C4-2B (cell line): ENCODE data around the gene EHBP1.

ENCODE experiments used
- ZFX ChIP-seq: fragments of 450-650 bp; IDR thresholded peaks from 2 replicates; pipeline ENCODE4 v1.6.1; 2017
- TF ChIP-seq, protein P1 (sequence below): fragments of 450-650 bp; conservative IDR thresholded peaks from 2 replicates; pipeline ENCODE4 v1.5.1; 2017; ENCODE audit warnings: mild to moderate bottlenecking

DNA sequence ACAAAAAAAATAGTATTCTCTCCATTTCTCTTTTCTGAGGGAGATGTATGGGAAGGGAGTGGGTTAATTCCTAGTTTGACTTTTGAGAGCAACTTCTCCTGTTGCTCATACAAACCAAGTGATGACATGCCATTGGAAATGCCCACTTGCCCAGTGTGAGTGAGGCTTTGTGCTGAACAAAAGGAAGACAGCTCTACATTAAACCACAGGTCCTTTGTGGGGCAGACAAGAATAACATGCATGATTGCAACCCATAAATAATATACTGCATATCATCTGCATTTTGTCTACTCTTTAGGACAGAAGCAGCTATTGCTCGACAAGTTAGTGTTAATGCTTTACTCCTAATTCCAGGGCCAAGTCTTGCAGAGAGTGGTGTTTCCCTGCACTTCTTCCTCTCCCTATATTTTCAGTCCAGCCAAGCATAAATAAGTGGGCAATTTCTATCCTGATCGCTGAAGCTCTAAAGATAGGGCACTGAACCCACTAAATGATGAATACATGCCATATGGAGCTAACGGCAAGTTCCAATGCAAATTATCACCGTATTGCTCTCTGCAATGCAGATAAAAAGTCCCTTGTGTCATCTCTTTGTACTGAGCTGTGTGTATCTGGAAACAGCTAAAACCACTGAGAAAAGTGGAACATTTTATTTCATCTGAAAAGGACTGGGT, 19.4 kb upstream of the EHBP1 start:
- TF ChIP-seq, protein P1, sequence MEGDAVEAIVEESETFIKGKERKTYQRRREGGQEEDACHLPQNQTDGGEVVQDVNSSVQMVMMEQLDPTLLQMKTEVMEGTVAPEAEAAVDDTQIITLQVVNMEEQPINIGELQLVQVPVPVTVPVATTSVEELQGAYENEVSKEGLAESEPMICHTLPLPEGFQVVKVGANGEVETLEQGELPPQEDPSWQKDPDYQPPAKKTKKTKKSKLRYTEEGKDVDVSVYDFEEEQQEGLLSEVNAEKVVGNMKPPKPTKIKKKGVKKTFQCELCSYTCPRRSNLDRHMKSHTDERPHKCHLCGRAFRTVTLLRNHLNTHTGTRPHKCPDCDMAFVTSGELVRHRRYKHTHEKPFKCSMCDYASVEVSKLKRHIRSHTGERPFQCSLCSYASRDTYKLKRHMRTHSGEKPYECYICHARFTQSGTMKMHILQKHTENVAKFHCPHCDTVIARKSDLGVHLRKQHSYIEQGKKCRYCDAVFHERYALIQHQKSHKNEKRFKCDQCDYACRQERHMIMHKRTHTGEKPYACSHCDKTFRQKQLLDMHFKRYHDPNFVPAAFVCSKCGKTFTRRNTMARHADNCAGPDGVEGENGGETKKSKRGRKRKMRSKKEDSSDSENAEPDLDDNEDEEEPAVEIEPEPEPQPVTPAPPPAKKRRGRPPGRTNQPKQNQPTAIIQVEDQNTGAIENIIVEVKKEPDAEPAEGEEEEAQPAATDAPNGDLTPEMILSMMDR, result no peak
- TF ChIP-seq ZFX, result no peak
